Chondrocyte (in vitro differentiated cells): ENCODE results near the gene JAKMIP3. TPM values are rescaled to one million over a fixed set of nuclear protein-coding genes. Genes with fewer than 3 reads are reported as not detected.

Experiments
- DNase-seq: peaks from one replicate; pipeline ENCODE4 v3.0.0; 2021; ENCODE audit warnings: mixed read lengths, low spot score
- H3K27ac Mint-ChIP-seq: one replicate; pipeline ENCODE4 v1.8.0; 2021; ENCODE audit warnings: mild to moderate bottlenecking, moderate library complexity, mixed read lengths; ENCODE audit not compliant: unreplicated experiment
- H3K27me3 Mint-ChIP-seq: 2 replicates; pipeline ENCODE4 v1.8.0; 2021; ENCODE audit warnings: low read depth, mixed read lengths
- H3K36me3 Mint-ChIP-seq: 2 replicates; pipeline ENCODE4 v1.8.0; 2021; ENCODE audit warnings: low read depth, mixed read lengths
- H3K4me1 Mint-ChIP-seq: 2 replicates; pipeline ENCODE4 v1.8.0; 2021; ENCODE audit warnings: low read depth, mild to moderate bottlenecking, mixed read lengths
- H3K4me3 Mint-ChIP-seq: one replicate; pipeline ENCODE4 v1.8.0; 2021; ENCODE audit warnings: mild to moderate bottlenecking, moderate library complexity, mixed read lengths; ENCODE audit not compliant: unreplicated experiment
- H3K9me3 Mint-ChIP-seq: 2 replicates; pipeline ENCODE4 v1.8.0; 2021; ENCODE audit warnings: low read depth, mixed read lengths
- CTCF ChIP-seq: fragments of 200-600 bp; sonication (generic); IDR thresholded peaks from 2 replicates; pipeline ENCODE4 v1.5.0; 2021; ENCODE audit warnings: antibody characterized with exemption, mild to moderate bottlenecking, moderate library complexity
- total RNA-seq: library from RNA; stranded (reverse); gene quantifications from 3 replicates; pipeline ENCODE4 v1.2.1, GENCODE V29; 2021

The JAKMIP3 gene
- total RNA-seq, 1 donor from 2014 or later: 0.67 TPM

GRCh38 chr10:132098539-132099388, 33.0 kb downstream of the JAKMIP3 start:
- Mint-ChIP-seq H3K4me1 (peaks cover 6% of the 10 kb centered on the region), H3K4me3 (no peak overlapping the region), H3K36me3 (no peaks in the 10 kb centered on the region), H3K27ac (no peak overlapping the region), H3K27me3 (peaks cover 21% of the 10 kb centered on the region), H3K9me3 (peaks cover 10% of the 10 kb centered on the region)
- no peak for TF ChIP-seq CTCF
- no peak for DNase-seq

GRCh38 chr10:132099389-132100090, 33.8 kb downstream of the JAKMIP3 start:
- no peak for TF ChIP-seq CTCF
- H3K9me3 Mint-ChIP-seq: peaks cover 10% of the 10 kb centered on the region
- no peak overlapping the region for H3K4me3 Mint-ChIP-seq
- no peak overlapping the region for H3K27ac Mint-ChIP-seq
- peaks cover 6% of the 10 kb centered on the region for H3K4me1 Mint-ChIP-seq
- no peak for DNase-seq
- peaks cover 21% of the 10 kb centered on the region for H3K27me3 Mint-ChIP-seq
- no peaks in the 10 kb centered on the region for H3K36me3 Mint-ChIP-seq

GRCh38 chr10:132100091-132100481, 34.3 kb downstream of the JAKMIP3 start:
- no peak for TF ChIP-seq CTCF

GRCh38 chr10:132100556-132101349, 35.0 kb downstream of the JAKMIP3 start:
- peaks cover 16% of the 10 kb centered on the region for H3K27me3 Mint-ChIP-seq
- TF ChIP-seq CTCF: no peak
- H3K4me1 Mint-ChIP-seq: peaks cover 6% of the 10 kb centered on the region
- DNase-seq: peak; percentile 89
- H3K27ac Mint-ChIP-seq: no peak overlapping the region
- H3K9me3 Mint-ChIP-seq: peaks cover 6% of the 10 kb centered on the region
- no peak overlapping the region for H3K4me3 Mint-ChIP-seq
- no peaks in the 10 kb centered on the region for H3K36me3 Mint-ChIP-seq

More at GRCh38 chr10:132100091-132100481, 34.3 kb downstream of the JAKMIP3 start:
- Mint-ChIP-seq H3K27ac (no peak overlapping the region), H3K36me3 (no peaks in the 10 kb centered on the region), H3K9me3 (peaks cover 10% of the 10 kb centered on the region), H3K4me1 (peaks cover 6% of the 10 kb centered on the region), H3K27me3 (peaks cover 21% of the 10 kb centered on the region), H3K4me3 (no peak overlapping the region)
- DNase-seq: peak; percentile 88

- TF ChIP-seq CTCF: peak; percentile 29
- no peaks in the 10 kb centered on the region for H3K9me3 Mint-ChIP-seq
- H3K27me3 Mint-ChIP-seq: peaks cover 14% of the 10 kb centered on the region
- no peak overlapping the region for H3K4me3 Mint-ChIP-seq
- no peaks in the 10 kb centered on the region for H3K4me1 Mint-ChIP-seq
- DNase-seq: no peak
- H3K27ac Mint-ChIP-seq: no peak overlapping the region
- H3K36me3 Mint-ChIP-seq: no peaks in the 10 kb centered on the region
These were observed 35.8 kb downstream of the JAKMIP3 start for GRCh38 chr10:132101529-132101928.
